Activated CD8-positive, alpha-beta memory T cell treated with anti-CD3 and anti-CD28 coated beads for 24 hours (primary cell): ENCODE measurements around the gene DUSP3.

Source experiments
- DNase-seq: peaks from one replicate; pipeline ENCODE4 v3.0.0-alpha.2; 2020

DUSP3 gene

DNA sequence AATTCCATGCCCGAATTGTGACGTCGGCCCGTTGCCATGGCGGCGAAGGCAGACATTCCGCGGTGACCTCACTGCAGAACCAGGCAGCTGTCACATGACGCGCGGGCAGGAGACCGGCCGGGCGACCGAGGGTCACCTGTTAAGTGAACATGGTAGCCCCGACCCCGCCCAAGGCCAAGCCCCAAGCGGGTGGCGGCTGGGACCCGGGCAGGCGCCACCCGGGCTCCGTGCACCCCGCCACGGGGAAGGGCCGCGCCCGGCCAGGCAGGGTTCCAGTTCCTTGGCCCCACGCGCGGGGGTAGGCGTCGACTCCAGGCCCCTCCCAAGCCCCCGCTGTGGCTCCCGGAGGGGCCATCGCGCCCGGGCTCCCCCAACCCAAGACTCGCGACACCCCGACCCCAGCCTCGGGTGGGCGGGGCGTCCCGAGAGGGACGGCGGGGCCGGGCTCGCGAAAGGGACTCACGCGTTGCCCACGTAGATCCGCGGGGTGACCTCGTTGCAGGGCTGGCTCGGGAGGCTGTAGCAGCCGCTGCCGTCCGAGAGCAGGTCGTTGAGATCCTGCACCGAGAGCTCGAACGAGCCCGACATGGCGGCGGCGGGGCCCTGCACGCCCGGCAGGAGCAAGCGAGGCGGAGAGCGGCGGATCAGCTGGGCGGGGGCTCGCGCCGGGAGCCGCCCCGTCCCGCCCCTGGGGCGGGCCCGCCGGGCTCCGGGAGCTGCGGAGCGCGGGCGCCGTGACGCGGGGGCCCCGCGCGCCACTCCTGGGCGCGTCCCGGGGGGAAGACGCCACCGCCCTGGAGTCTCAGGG lies at the start of gene DUSP3:
DUSP3 (minus strand) TSS at position 641 of the 808 bp plus-strand sequence; CDS start at position 588, 53 bp downstream.
- DNase-seq, result peak; percentile 87

DNA sequence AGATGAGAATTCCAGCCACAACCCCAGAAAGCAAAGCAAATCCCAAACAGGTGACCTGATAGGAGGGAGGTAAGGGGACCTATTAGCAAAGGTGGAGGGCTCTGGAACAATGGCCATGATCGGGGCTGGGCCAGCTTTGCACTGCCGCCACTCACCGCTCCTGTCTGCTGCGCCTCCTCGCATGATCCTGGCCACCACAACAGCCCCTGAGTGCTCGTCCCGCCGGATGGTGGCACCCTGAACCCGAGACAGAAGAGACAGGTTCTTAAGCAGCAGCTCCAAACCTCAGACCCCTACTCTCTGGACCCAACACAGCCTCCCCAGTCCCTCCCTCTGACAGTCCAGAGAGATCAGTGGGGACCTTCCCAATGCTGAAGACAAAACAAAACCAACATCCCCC lies 48.8 kb upstream of the DUSP3 start:
- no peak for DNase-seq

DNA sequence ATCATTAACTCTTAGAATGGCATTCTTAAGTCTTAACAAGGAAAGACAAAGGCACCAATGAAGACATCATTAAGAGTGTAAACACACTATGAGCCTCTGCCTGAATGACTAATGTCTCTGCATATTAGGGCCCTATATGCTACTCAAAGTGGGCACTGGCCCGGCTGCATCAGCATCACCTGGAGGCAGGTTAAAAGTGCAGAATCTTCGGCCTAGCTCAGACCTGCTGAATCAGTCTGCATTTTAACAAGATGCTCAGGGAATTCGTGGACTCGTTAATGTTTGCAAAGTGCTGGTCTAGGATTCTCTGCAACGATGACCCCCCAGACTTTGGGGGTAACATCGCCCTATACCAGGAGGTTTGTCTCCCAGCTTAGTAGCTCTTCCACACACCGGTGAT lies 47.4 kb upstream of the DUSP3 start:
- no peak for DNase-seq

DNA sequence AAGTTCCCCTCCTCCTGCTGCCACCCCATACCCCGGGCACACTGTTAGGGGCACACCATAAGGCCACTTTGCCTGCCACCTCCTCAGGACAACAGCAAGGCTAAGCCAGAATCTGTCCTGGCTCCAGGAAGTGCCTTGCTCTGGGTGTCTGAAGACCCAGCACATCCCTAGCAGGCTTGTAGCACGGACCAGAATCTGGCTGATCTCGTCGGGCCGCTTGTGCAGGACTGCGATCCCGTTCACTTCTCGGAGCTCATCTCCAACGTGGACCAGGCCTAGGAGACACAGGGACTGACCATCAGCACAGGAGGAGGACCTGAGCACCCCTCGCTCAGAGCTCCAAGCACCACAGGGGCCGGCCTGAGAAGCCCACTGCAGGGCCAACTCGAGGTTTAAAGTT lies 46.8 kb upstream of the DUSP3 start:
- no peak for DNase-seq

DNA sequence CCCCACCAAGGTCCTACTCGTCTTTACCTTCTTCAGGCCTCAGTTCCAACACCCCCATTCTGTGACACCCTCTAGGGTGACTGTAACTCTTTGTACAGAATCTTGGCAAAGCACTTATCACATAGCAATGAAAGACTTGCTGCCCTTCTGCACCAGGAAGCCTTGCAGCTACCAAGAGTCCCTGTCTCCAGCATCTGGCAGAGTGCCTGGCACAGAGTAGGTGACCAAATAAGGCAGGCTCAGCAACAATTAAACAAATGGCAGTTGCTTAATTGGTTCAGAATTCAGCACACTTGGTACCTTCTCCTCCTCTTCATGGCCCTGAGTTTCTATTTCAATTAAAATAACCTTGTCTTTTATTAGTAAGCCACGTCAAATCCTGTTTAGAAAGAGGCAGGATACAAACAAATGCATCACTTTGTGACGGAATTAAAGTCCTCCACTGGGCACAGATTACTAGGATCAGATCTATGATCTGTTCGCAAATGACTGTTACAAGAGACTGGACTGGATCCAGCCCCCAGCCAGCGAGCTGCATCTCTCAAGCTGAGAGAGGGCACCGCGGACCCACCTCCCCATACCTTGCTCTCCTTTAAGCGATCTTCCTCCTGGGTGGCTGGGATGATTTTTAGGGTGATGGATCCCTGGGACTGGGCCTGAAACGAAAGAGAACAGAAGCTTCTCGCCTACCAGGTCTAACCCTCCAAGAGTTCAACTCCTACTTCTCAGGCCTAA lies 44.7 kb upstream of the DUSP3 start:
- DNase-seq, result no peak

DNA sequence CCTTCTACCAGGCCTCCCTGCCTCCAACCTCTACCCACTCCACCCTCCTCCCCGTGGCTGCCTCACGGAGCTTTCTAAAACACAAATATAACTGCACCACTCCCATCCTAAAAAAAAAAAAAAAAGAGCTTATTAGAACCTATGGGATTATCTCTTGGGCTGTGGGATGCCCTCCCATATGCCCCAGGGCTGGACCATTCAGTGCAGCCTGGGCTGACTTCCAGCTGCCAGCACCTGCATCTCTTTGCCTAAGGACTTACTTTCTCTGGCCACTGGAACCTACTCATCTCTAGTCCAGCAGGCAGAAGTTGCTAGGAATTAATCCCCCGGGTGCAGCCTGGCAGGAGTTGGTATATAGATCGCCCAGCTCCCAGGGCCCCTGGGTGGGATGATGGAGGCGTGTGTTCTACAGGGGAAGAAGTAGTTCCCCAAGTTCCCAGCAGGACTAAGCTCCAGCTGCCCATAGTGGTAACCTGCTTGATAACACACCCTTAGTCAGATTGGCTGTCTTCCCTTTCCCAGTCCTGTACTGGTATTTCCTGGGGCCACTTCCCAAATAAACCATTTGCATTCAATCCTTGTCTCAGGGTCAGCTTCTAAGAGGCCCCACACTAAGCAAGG lies 43.9 kb upstream of the DUSP3 start:
- DNase-seq, result no peak

DNA sequence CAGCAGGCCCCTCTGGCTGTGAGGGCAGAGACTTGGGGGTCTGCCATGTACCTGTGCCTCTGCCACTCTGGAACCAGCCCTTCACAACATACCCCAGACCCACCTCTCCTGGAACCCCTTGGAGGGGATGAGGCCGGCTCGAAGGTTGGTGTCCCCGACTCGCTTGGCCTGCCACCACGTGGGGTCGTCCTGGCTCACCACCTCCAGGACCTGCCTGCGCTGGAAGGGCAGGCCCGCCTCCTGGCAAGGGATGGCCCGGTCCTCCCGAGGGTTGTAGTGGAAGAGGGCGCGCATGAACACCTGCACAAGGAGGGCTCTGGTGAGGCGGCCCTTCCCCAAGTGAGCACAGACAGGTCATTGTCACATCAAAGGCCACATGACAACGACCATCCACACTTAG lies 42.0 kb upstream of the DUSP3 start:
- no peak for DNase-seq

DNA sequence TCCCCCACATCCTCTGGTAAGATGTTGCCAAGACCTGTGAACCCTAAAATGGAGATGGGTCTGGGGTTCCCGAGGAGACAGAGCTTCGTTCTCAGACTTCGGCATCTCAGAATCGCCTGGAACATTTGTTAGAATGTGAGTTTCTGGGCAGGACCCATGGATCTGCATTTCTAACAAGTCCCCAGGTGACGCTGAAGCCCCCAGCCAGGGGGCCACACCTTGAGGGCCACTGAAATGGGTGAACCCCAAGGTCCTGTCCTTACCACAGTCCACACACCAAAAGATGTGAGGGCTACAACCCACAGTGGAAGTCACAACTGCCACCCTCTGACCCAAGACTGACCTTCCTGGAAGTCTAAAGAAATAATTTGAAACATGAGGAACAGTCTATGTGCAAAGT lies 40.2 kb upstream of the DUSP3 start:
- no peak for DNase-seq

DNA sequence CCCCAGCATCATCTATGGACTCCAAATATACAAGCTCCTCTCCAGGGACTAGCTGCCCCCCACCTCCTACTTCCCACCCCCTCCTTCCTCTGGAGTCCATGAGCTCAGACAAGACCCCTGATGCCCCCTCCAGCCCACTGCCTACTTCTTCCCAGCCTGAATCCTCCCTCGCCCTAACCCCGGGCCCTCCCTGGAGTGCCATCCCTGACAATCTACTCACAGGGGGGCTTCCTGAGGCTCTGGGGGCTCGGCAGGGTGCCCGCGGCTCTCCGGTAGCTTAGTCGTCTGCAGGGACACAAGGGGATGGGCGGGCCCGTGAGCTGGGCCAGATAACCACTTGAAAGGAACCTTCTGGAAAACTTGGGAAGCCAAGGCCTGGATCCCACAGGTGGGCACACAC lies 39.0 kb upstream of the DUSP3 start:
- no peak for DNase-seq

DNA sequence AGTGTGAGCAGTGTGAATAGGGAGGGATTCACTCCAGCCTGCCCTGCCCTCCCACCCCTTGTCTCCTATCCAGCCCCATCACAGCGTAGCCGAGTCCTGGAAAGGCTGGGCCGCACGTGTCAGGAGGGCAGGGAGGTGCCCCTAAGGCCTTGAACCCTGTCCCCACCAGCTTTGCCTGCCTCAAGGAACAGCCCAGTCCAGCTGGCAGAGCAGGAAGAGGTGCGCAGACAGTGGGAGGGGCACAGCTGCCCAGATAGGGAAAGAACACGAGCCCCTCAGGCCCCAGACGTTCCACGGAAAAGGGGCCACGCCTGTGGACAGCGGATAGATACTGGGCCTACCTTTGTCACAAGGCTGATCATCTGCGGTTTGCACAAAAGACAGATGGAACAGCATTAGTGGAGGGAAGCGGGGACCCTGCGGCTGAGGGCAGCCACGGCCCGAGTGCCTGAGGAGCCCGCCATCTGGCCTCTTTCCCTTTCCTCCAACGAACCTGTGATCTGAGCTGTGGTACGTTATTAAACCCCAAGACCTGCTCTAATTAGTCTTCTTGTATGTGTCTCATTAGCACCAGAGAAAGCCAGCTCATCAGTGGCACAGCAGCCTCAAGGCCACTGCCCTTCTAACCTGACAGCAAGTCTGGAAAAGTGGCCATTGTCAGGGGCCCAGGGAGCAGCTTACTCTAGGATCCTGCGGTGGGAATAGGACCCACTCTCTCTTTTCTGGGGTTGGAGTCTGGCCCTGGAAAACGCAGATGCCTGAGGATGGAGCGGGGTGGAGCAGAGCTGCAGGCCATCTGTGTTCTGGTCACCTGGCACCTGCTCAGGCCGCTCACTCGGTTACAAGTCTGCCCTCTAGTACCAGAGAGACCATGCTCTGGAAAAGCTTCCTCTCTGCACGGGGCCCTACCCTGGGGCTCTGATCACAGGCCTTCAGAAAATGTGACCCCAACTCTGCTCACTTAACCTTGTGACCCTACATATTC lies 37.9 kb upstream of the DUSP3 start:
- DNase-seq, result no peak

DNA sequence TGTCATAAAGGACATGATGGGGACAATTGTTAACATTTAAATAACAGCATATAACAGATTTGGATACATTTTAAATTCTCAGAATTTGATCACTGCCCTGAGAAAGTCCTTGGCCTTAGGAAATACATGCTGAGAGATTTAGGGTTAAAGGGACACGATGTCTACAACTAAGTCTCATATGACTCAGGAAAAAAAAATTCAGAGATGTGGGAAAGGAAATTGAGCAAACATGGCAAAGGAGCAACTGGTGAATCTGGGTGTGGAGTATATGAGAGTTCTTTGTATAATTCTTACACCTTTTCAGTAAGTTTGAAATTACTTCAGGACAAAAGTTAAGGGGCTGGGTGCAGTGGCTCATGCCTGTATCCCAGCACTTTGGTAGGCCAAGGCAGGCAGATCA lies 35.9 kb upstream of the DUSP3 start:
- DNase-seq, result no peak

DNA sequence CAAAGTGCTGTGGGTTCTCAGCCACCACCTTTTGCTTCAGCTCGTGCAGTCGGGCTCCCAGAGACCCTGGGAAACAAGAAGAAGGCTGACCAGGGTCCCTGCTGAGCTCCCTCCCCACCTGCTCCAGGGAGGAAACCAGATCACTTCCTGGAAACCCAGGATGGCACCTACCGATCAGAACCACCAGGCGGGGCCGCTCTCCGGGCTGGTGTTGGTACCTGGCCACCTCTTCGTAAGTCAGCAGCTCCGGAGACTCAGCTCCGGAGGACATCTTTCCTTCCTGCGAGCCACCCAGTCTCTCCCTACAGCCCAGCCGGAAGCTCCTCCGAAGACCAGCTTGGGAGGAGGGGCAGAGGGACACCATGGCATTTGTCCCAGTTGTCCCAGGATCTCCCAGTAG lies 35.2 kb upstream of the DUSP3 start:
- no peak for DNase-seq

DNA sequence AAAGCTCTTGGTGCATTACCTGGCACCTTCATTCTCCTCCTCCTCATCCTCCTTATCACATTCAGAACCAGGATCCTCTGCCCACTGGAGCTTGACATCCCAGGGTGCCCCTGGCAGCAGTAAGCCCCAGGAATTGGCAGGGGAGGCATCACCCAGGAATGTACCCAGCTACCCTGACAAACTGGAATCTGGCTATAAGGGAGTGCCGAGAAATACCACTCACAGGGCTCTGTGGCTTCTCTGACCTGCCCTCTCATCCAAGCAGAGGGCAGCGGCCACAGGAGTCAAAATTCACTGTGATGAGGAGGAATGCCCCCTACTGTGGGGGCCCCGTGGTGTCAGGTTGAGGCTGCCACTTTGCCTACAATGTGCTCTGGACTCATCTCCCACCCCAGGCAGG lies 34.6 kb upstream of the DUSP3 start:
- no peak for DNase-seq

DNA sequence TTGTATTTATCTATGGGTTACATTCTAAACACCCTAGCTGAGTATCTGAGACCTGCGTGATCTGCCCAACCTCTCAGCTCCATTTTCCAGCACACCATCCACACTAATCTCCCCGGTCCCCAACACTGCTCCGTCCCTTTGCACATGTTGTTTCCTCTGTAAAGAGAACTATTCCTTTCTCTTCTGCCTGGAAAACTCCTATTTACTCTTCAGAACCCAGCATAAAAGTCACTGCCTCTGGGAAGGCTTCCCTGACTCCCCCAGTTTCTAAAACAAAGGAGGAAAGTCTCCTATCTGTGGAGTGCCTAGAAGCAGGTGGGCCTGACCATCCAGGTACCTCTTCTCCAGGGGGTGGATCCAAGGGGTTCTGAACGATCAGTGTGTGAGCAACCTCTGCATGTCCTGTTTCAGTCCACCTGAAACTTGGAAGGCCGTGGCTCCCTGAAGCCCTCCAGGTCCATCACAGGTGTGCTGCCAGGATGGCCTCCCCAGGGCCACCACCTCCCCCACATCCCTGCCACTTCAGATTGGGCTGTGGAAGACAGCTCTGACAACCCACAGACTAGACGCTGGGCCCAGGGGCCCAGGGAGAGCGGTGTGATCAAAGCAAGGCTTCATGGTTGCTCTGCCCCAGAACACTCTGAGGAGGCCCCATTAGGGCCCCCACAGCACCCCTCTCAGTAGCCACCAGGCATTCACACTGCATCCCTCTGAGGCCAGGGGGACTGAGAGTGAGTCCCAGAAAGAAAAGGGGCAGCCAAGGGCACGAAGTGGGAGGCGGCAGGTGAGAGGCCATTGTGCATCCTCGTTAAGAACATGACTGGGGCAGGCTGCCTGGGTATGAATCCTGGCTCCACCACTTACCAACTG lies 33.9 kb upstream of the DUSP3 start:
- no peak for DNase-seq

DNA sequence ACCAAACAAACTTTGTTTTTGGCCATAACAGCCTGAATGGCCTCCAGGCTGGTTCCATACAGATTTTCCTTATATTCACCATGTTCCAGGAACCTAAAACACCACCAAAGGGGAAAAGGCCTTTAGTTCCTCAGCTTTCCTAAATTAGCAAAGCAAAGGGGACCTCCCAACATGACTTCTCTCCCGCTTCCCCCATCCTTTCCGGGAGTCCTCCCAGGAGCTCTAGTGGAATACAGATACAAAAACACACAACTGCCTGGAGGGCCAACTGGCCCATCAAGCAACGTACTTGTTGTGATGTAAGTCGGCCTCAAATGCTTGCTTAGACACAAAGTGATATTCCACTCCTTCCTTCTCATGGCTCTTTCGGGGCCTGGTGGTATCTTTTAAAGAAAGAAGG lies 32.0 kb upstream of the DUSP3 start:
- DNase-seq, result no peak

DNA sequence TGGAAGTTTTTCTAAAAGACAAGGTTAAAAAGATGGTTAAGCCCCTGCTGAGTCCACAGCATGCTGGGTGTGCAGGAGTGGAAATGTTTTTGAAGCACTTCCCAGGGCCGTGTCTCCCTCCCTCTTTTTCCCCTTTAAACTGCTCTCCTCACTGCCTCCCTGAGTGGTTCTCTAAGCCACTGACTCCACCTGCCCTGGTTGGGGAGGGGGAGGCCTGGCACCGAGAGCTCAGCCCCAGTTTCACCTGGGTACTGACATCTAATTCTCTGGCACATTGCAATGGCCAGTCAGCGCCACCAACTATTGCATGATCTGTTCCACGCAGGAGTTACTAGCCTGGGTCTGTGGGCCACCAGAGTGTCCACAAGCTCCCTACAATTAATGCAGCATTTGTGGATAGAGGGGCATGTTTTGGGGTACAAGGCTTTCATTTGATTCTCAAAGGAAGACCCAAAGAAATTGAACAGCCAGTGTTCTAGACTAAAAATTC lies 31.5 kb upstream of the DUSP3 start:
- DNase-seq, result no peak

DNA sequence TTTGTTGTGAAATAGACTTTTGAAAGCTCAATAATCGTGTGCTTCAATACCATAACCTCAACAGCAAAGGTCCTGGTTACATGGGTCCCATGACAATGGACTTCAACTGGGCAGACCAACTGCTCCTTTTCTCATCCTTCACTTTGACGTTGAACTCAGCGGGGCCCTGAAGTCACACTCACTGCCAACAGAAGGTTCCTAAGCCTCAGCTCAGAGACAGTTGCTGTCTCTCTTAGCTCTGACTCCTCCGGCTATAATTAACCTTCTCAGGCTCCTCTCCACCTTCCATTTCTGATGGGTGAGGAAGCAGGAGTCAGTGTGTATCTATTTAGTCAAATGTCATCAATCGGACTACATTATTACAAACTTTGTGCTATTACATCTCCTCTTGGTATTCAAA lies 30.3 kb upstream of the DUSP3 start:
- DNase-seq, result no peak

DNA sequence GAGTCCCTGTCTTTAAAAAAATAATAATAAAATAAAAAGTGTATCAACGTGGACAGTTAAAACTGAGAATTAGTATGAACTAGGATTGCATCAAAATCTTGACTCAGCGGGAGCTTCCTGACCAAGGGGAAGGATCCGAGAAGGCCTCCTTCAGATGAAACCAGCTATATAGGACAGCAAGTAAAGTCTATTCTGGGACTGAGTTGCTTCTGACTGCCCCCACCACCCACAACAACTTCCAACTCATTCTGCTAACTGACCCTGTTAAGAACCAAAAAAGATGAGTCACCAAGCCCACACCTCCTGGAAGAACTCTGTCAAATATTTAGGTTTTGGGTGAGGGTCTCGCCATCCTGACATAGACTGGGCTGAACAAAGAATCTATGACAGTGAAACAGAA lies 29.3 kb upstream of the DUSP3 start:
- DNase-seq, result no peak

DNA sequence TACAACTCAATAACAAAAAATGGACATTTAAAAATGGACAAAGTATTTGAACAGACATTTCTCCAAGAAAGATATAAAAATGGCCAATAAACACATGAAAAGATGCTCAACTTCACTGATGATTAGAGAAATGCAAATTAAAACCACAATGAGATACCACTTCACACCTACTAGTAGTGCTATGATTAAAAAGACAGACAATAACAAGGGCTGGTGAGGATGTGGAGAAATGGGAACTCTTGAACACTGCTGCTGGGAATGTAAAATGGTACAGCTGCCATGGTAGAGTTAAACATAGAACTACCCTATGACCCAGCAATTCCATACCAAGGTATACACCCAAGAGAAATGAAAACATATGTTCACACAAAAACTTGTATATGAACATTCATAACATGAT lies 26.3 kb upstream of the DUSP3 start:
- DNase-seq, result no peak

DNA sequence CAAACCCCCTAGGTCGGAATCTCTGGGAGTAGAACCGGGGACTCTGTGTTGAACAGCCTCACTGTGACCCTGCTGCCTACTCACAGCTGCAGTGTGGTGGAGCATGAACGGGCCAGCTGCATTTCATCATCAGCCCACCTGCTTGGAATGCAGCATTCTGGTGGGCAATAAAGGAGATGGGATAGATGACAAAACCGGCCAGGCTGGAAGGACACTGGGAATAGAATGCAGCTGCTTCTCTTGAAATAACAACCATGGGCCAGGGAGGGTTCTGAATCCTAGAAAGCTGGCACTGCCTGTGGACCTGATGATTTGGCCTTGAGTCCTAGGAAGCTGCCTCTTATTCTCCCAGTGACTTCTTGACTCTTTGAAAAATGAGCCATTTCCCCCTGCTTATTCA lies 25.0 kb upstream of the DUSP3 start:
- no peak for DNase-seq

DNA sequence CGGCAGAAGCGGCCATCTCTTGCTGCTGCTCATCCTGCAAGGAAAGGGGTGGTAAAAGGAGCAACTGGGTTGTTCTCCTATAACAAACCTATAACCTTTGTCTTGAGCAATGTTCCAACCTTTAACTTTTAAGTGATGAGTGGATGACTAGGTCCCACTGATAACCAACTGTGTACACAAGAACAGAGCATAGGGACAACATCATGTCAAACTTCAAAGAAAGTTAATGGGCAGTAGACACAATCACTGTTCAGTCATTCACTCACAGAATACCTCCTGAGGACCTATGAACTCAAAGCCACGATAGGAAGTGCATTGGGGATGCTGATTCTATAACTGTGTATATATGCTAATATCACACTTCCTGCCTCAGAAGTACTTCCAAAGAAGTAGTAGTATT lies 23.1 kb upstream of the DUSP3 start:
- DNase-seq, result no peak

DNA sequence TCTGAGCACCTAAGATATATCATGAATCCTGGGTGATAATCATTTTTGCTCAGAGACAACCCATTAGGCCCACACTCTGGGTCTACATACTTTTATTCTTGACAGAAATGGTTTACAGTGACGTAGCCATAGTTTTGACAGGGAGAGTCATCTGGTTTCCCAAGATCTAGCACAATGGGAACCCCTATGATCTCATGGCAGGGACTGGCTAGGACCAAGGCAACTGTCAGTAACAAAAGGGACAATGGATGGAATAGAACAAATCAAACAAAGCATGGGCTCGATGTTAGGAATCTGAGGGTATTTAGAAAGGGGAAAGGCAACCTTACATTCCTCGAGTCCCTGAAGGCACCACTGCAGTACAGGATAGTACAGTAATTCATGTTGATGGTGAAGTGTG lies 22.0 kb upstream of the DUSP3 start:
- no peak for DNase-seq
